GM10266 (cell line): ENCODE measurements around the gene SATL1.

Source experiments
- DNase-seq: peaks from one replicate; pipeline ENCODE4 v3.0.0; 2012; ENCODE audit errors: extremely low spot score
- CTCF ChIP-seq: IDR thresholded peaks from 2 replicates; pipeline ENCODE4 v1.5.1; 2012; ENCODE audit warnings: mild to moderate bottlenecking, low read depth; ENCODE audit not compliant: control insufficient read depth, insufficient read depth; ENCODE audit errors: missing control alignments

The SATL1 gene

DNA sequence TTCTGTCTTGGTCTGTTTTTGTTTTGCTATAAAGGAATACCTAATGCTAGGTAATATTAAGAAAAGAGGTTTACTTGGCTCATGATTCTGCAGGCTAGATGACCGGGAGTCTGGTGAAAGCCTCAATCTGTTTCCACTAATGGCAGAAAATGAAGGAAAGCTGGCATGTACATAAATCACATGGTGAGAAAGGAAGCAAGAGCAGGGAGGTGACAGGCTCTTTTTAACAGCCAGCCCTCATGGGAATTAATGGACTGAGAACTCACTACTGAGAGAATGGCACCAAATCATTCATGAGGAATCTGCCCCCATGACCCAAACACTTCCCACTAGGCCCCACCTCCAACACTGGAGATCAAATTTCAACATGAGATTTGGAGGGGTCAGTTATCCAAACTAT lies 27.6 kb downstream of the SATL1 start:
- TF ChIP-seq CTCF, result no peak
- no peak for DNase-seq

- TF ChIP-seq CTCF, result no peak
- no peak for DNase-seq
These were observed 29.6 kb downstream of the SATL1 start for GRCh38 chrX:85213792-85214530.

- DNase-seq, result no peak
- TF ChIP-seq CTCF, result no peak
These were observed 40.1 kb downstream of the SATL1 start for GRCh38 chrX:85203461-85203970.

- DNase-seq, result no peak
- no peak for TF ChIP-seq CTCF
These were observed 47.3 kb downstream of the SATL1 start for GRCh38 chrX:85196319-85196718.

- no peak for DNase-seq
- no peak for TF ChIP-seq CTCF
These were observed 83.9 kb downstream of the SATL1 start for GRCh38 chrX:85159644-85160043.

GRCh38 chrX:85140964-85141363 lies 102.6 kb downstream of the SATL1 start:
- DNase-seq, result peak; percentile 2
- no peak for TF ChIP-seq CTCF

GRCh38 chrX:85139422-85139821 lies 104.2 kb downstream of the SATL1 start:
- TF ChIP-seq CTCF, result no peak
- DNase-seq, result no peak
